ENCODE measurements around the gene RPL18A. TPM values are rescaled to one million over a fixed set of nuclear protein-coding genes. Genes with fewer than 3 reads are reported as not detected.

RPL18A gene
- total RNA-seq, 1 experiment from 2014 or later: 2,038 TPM

DNA sequence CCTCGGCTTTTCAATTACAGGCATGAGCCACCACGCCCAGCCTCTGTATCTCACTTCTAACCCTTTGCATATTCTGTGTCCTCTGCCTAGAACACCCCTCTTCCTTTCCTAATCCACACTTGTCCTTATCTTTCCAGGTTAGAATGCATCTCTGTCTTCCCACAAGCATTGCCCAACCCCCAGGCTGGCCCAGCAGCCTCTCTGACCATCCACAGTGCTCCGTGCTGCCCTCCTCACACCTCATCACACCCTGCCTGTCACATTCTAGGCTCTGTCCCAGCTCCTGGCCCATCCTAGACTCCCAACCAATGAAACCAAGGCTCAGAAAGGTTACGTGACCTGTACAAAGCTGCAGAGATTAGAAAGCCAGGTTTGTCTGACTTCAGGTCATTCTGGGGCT is 23.2 kb upstream of the RPL18A start:
- no peak overlapping the region for H3K4me2 ChIP-seq
- BruUV-seq (replicated peaks): no TSS peak
- H3K9me2 ChIP-seq (ENCODE audit: insufficient read depth): no peaks in the 10 kb centered on the region
- H3K36me3 ChIP-seq (ENCODE audit: low read depth): no peaks in the 10 kb centered on the region
- CTCF ChIA-PET: no interaction called here
- POLR2A ChIA-PET (ENCODE audit: unreplicated experiment): no interaction called here
- no peaks in the 10 kb centered on the region for H3K27me3 ChIP-seq (ENCODE audit: insufficient read depth, low read depth)
- H2AFZ ChIP-seq: no peak overlapping the region
- no peak overlapping the region for H3K4me3 ChIP-seq
- no peaks in the 10 kb centered on the region for H4K20me1 ChIP-seq (ENCODE audit: insufficient read depth)
- DNase-seq: no peak
- no peaks in the 10 kb centered on the region for H3K9me3 ChIP-seq (ENCODE audit: insufficient read depth, low read depth)
- intact Hi-C loops (cut with micrococcal nuclease; ENCODE audit: unreplicated experiment): no loop called here
- peaks cover 15% of the 10 kb centered on the region for H3F3A ChIP-seq (ENCODE audit: insufficient read depth, low read depth)
- no peaks in the 10 kb centered on the region for H3K79me2 ChIP-seq (ENCODE audit: low read depth)
- TF ChIP-seq EZH2 (IDR thresholded peaks at IDR 0.05; ENCODE audit: low read depth): no peak
- TF ChIP-seq, protein P1, sequence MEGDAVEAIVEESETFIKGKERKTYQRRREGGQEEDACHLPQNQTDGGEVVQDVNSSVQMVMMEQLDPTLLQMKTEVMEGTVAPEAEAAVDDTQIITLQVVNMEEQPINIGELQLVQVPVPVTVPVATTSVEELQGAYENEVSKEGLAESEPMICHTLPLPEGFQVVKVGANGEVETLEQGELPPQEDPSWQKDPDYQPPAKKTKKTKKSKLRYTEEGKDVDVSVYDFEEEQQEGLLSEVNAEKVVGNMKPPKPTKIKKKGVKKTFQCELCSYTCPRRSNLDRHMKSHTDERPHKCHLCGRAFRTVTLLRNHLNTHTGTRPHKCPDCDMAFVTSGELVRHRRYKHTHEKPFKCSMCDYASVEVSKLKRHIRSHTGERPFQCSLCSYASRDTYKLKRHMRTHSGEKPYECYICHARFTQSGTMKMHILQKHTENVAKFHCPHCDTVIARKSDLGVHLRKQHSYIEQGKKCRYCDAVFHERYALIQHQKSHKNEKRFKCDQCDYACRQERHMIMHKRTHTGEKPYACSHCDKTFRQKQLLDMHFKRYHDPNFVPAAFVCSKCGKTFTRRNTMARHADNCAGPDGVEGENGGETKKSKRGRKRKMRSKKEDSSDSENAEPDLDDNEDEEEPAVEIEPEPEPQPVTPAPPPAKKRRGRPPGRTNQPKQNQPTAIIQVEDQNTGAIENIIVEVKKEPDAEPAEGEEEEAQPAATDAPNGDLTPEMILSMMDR (conservative IDR thresholded peaks at IDR 0.05): no peak
- no peak overlapping the region for H3K27ac ChIP-seq
- peaks cover 4% of the 10 kb centered on the region for H3K4me1 ChIP-seq (replicated peaks; ENCODE audit: insufficient read depth)

DNA sequence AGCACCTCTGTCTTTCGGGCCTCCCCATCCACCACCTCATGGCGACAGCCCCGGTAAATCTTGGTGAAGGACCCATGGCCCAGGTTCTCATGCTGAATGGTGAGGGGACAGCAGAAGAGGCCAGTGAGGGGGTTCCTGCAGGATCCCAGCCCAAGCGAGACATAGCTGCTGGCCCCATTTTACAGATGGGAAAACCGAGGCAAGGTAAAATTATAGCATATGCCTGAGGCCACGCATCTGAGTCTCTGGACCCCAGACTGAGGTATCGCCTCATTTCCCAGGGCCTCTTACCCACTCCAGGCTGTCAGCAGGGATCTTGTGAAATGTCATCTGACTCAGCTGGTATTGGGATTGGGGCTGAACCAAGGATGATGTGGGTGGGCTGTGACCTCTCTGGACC is 21.7 kb upstream of the RPL18A start:
- no TSS peak for BruUV-seq (replicated peaks)
- Histone ChIP-seq H3K27me3 (ENCODE audit: insufficient read depth, low read depth) (no peaks in the 10 kb centered on the region), H3F3A (ENCODE audit: insufficient read depth, low read depth) (peaks cover 11% of the 10 kb centered on the region), H3K9me3 (ENCODE audit: insufficient read depth, low read depth) (no peaks in the 10 kb centered on the region), H3K4me2 (no peak overlapping the region), H3K4me3 (no peak overlapping the region), H3K9me2 (ENCODE audit: insufficient read depth) (no peaks in the 10 kb centered on the region), H3K27ac (no peak overlapping the region), H3K36me3 (ENCODE audit: low read depth) (no peaks in the 10 kb centered on the region), H3K4me1 (replicated peaks; ENCODE audit: insufficient read depth) (peaks cover 5% of the 10 kb centered on the region), H2AFZ (no peak overlapping the region), H3K79me2 (ENCODE audit: low read depth) (peaks cover 7% of the 10 kb centered on the region), H4K20me1 (ENCODE audit: insufficient read depth) (no peaks in the 10 kb centered on the region)
- ChIA-PET CTCF (no interaction called here), POLR2A (ENCODE audit: unreplicated experiment) (no interaction called here)
- no peak for TF ChIP-seq EZH2 (IDR thresholded peaks at IDR 0.05; ENCODE audit: low read depth)
- TF ChIP-seq, protein P1 (conservative IDR thresholded peaks at IDR 0.05): no peak
- intact Hi-C loops (cut with micrococcal nuclease; ENCODE audit: unreplicated experiment): no loop called here
- DNase-seq: no peak

DNA sequence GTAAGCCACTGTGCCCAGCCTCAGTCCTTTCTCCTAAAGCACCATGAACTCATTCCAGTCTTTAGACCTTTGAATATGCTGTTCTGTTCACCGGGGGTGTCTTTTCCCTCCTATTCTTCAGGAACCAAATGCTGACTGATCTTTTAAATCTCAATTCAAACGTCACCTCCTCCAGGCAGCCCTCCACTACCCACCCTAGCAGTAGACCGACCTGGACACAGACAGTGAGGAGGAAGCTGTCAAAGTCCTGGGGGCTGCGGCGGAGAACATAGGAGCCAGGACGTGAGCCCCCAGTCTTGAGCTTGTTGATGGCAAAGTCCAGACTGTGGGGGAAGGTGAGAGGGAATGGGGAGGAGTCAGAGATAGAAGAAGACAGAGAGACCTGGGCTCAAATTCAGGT is 19.7 kb upstream of the RPL18A start:
- ChIA-PET CTCF (interaction anchor here (0.6 kb wide), 1 partner anchor 12 kb away, joined by 3 read pairs; no protein-coding TSS in a partner anchor), POLR2A (ENCODE audit: unreplicated experiment) (no interaction called here)
- Histone ChIP-seq H3K36me3 (ENCODE audit: low read depth) (no peaks in the 10 kb centered on the region), H3K9me3 (ENCODE audit: insufficient read depth, low read depth) (no peaks in the 10 kb centered on the region), H3K4me2 (no peak overlapping the region), H3F3A (ENCODE audit: insufficient read depth, low read depth) (peaks cover 6% of the 10 kb centered on the region), H3K9me2 (ENCODE audit: insufficient read depth) (no peaks in the 10 kb centered on the region), H2AFZ (no peak overlapping the region), H4K20me1 (ENCODE audit: insufficient read depth) (no peaks in the 10 kb centered on the region), H3K27ac (no peak overlapping the region), H3K4me1 (replicated peaks; ENCODE audit: insufficient read depth) (peaks cover 10% of the 10 kb centered on the region), H3K4me3 (no peak overlapping the region), H3K79me2 (ENCODE audit: low read depth) (peaks cover 12% of the 10 kb centered on the region), H3K27me3 (ENCODE audit: insufficient read depth, low read depth) (no peaks in the 10 kb centered on the region)
- BruUV-seq (replicated peaks): no TSS peak
- intact Hi-C loops (cut with micrococcal nuclease; ENCODE audit: unreplicated experiment): no loop called here
- TF ChIP-seq, protein P1 (conservative IDR thresholded peaks at IDR 0.05): no peak
- no peak for TF ChIP-seq EZH2 (IDR thresholded peaks at IDR 0.05; ENCODE audit: low read depth)
- DNase-seq: no peak
